H1 (cell line): ENCODE data around the gene CDYL2. TPM values are rescaled to one million over a fixed set of nuclear protein-coding genes. Genes with fewer than 3 reads are reported as not detected.

Source experiments
- CHD1 ChIP-seq: IDR thresholded peaks from 2 replicates; pipeline ENCODE4 v1.6.1; 2012; ENCODE audit warnings: low read depth, low read length, improper control_type of control experiment
- CHD7 ChIP-seq: fragments of 300-600 bp; sonication (generic); IDR thresholded peaks from 2 replicates; pipeline ENCODE4 v1.7.1; 2012; ENCODE audit warnings: low read length, moderate library complexity, mild to moderate bottlenecking, inconsistent platforms; ENCODE audit not compliant: insufficient replicate concordance
- MAX ChIP-seq: IDR thresholded peaks from 2 replicates; pipeline ENCODE4 v1.6.1; 2012; ENCODE audit warnings: inconsistent platforms
- SIX5 ChIP-seq: IDR thresholded peaks from 2 replicates; pipeline ENCODE4 v1.6.1; 2011; ENCODE audit warnings: mild to moderate bottlenecking, low read depth, low read length
- SP1 ChIP-seq: IDR thresholded peaks from 2 replicates; pipeline ENCODE4 v1.6.1; 2011; ENCODE audit warnings: low read depth, low read length
- SP2 ChIP-seq: IDR thresholded peaks from 2 replicates; pipeline ENCODE4 v1.6.1; 2012; ENCODE audit warnings: mild to moderate bottlenecking, low read length, inconsistent platforms
- polyA plus RNA-seq, 7 experiments: library from polyadenylated mRNA; depleted of rRNA in 3 of 7; stranded (reverse) in 5 of 7; unstranded in 2 of 7; fragments of >200 nt in 5 of 7; fragments of 200-250 nt in 2 of 7; gene quantifications; 1 replicate in 5 of 7; 2 replicates in 1 of 7; 4 replicates in 1 of 7; pipeline versions ENCODE4 v1.2.1 to v1.2.3, GENCODE V29; 2011 to 2013; ENCODE audit warnings: missing spikeins in 2 of 7, mixed read lengths in 2 of 7
- total RNA-seq: library from RNA; stranded (reverse); fragmentation: NEBNext Ultra II Directional; extraction: Animal tissue kit (Norgen Biotek cat#: 25700); gene quantifications from 2 replicates; pipeline ENCODE4 v1.2.1, GENCODE V29; 2021

The CDYL2 gene
- total and polyA plus RNA-seq, 2 of the 8 experiments (the other 6 are each of a cell fraction or from before 2014, with no cell fraction given) = 0.33 to 5.3 TPM

- TF ChIP-seq CHD7 (no peak), MAX (no peak), CHD1 (no peak), SP1 (no peak), SIX5 (no peak), SP2 (no peak)
These were observed 218.6 kb downstream of the CDYL2 start (continued) for GRCh38 chr16:80585764-80586163.
